HEK293 (cell line): ENCODE results near the gene C1orf185.
"Not testable (repeated sequence)": the region's sequence is repeated elsewhere in the genome, so short reads cannot be mapped to it uniquely, and the experiment has no call there.

Source experiments
- IKZF3 ChIP-seq: fragments of 450-650 bp; IDR thresholded peaks from 2 replicates; pipeline ENCODE4 v1.5.0; 2018; ENCODE audit warnings: missing biosample characterization, mild to moderate bottlenecking, missing genetic modification characterization, moderate library complexity
- ZEB2 ChIP-seq: fragments of 450-650 bp; formaldehyde crosslinking; IDR thresholded peaks from 2 replicates; pipeline ENCODE4 v1.5.1; 2016; ENCODE audit warnings: missing biosample characterization, missing genetic modification characterization
- ZNF132 ChIP-seq: fragments of 450-650 bp; formaldehyde crosslinking; IDR thresholded peaks from 2 replicates; pipeline ENCODE4 v1.5.1; 2017; ENCODE audit warnings: missing biosample characterization, missing genetic modification characterization, borderline replicate concordance
- ZNF529 ChIP-seq: fragments of 450-650 bp; formaldehyde crosslinking; IDR thresholded peaks from 2 replicates; pipeline ENCODE4 v1.5.1; 2017; ENCODE audit warnings: missing genetic modification characterization, missing biosample characterization; ENCODE audit not compliant: insufficient replicate concordance
- ZNF558 ChIP-seq: fragments of 450-650 bp; formaldehyde crosslinking; IDR thresholded peaks from 2 replicates; pipeline ENCODE4 v1.5.1; 2016; ENCODE audit warnings: missing biosample characterization, missing genetic modification characterization
- ZNF658 ChIP-seq: fragments of 450-650 bp; formaldehyde crosslinking; IDR thresholded peaks from 2 replicates; pipeline ENCODE4; 2016; ENCODE audit warnings: missing biosample characterization, missing genetic modification characterization
- ZNF785 ChIP-seq: fragments of 450-650 bp; formaldehyde crosslinking; IDR thresholded peaks from 2 replicates; pipeline ENCODE4 v1.5.1; 2016; ENCODE audit warnings: missing biosample characterization, missing genetic modification characterization
- TF ChIP-seq, protein P1 (sequence below): fragments of 450-650 bp; formaldehyde crosslinking; IDR thresholded peaks from 2 replicates; pipeline ENCODE4 v1.5.1; 2016; ENCODE audit warnings: missing biosample characterization, missing genetic modification characterization

GRCh38 chr1:51137696-51138095, 35.7 kb downstream of the C1orf185 start:
- not testable (repeated sequence) for TF ChIP-seq ZNF132, IKZF3, ZNF558, ZNF658, ZNF529, ZEB2, ZNF785 (tag by site-specific recombination)
- TF ChIP-seq, protein P1, sequence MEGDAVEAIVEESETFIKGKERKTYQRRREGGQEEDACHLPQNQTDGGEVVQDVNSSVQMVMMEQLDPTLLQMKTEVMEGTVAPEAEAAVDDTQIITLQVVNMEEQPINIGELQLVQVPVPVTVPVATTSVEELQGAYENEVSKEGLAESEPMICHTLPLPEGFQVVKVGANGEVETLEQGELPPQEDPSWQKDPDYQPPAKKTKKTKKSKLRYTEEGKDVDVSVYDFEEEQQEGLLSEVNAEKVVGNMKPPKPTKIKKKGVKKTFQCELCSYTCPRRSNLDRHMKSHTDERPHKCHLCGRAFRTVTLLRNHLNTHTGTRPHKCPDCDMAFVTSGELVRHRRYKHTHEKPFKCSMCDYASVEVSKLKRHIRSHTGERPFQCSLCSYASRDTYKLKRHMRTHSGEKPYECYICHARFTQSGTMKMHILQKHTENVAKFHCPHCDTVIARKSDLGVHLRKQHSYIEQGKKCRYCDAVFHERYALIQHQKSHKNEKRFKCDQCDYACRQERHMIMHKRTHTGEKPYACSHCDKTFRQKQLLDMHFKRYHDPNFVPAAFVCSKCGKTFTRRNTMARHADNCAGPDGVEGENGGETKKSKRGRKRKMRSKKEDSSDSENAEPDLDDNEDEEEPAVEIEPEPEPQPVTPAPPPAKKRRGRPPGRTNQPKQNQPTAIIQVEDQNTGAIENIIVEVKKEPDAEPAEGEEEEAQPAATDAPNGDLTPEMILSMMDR (tag by site-specific recombination): not testable (repeated sequence)
